Aortic smooth muscle cell (primary cell): ENCODE data around the gene GRIK5. TPM values are rescaled to one million over a fixed set of nuclear protein-coding genes. Genes with fewer than 3 reads are reported as not detected.

Experiments
- total RNA-seq: library from RNA; depleted of rRNA; stranded (reverse); fragments of >200 nt; gene quantifications from 2 replicates; pipeline ENCODE4 v1.2.3, GENCODE V29; 2014

The GRIK5 gene
- total RNA-seq: 3.4 and 5.9 TPM in 2 replicates

GRCh38 chr19:42069619-42070351 is at the start of gene GRIK5:
GRIK5 (minus strand) TSS chr19:42070206; CDS start chr19:42065770, 4,436 bp downstream.

GRCh38 chr19:42075616-42076379 is 5.8 kb upstream of the GRIK5 start, which contains the start of gene ZNF574:
ZNF574 (plus strand) TSS chr19:42076166; CDS start chr19:42078607, 2,441 bp downstream.

GRCh38 chr19:41993612-41994483 is 76.2 kb downstream of the GRIK5 start, which contains the start of gene ATP1A3:
ATP1A3 (minus strand) TSS chr19:41994230; CDS start chr19:41994076, 154 bp downstream.

GRCh38 chr19:41959056-41960053 is 110.7 kb downstream of the GRIK5 start, which contains the start of gene RABAC1:
RABAC1 (minus strand) TSS chr19:41959321; CDS start chr19:41959292, 29 bp downstream.

Other genes with a start within 250 kb of the GRIK5 start
- gene LYPD4, start 225.5 kb downstream of the GRIK5 start, total RNA-seq: not detected in 2 replicates
- not detected in 2 replicates for gene DMRTC2, start 225.2 kb downstream of the GRIK5 start, total RNA-seq
- gene RPS19, start 210.0 kb downstream of the GRIK5 start, total RNA-seq: 1,192 and 1,270 TPM in 2 replicates
- not detected in 2 replicates for gene CD79A, start 192.9 kb downstream of the GRIK5 start, total RNA-seq
- gene ARHGEF1, start 187.0 kb downstream of the GRIK5 start, total RNA-seq: 24.2 and 29.1 TPM in 2 replicates
- gene ERFL, start 141.8 kb downstream of the GRIK5 start, total RNA-seq: 0.06 TPM in 1 of 2 replicates, not detected in the other
- 212 and 252 TPM in 2 replicates for gene RABAC1, start 110.9 kb downstream of the GRIK5 start, total RNA-seq
- gene ATP1A3, start 76.0 kb downstream of the GRIK5 start, total RNA-seq: under 0.01 and 0.25 TPM in 2 replicates
- 7.0 and 10.0 TPM in 2 replicates for gene ZNF574, start 6.0 kb upstream of the GRIK5 start, total RNA-seq
- 0.06 and 0.13 TPM in 2 replicates for gene POU2F2, start 62.2 kb upstream of the GRIK5 start, total RNA-seq
- gene DEDD2, start 147.5 kb upstream of the GRIK5 start, total RNA-seq: 11.2 and 15.5 TPM in 2 replicates
- 7.9 and 10.2 TPM in 2 replicates for gene ZNF526, start 150.1 kb upstream of the GRIK5 start, total RNA-seq
- gene GSK3A, start 172.4 kb upstream of the GRIK5 start, total RNA-seq: 9.2 and 10.0 TPM in 2 replicates
- gene ERF, start 184.9 kb upstream of the GRIK5 start, total RNA-seq: 19.8 and 23.5 TPM in 2 replicates
- 17.2 and 27.5 TPM in 2 replicates for gene CIC, start 199.0 kb upstream of the GRIK5 start, total RNA-seq
- gene PRR19, start 231.9 kb upstream of the GRIK5 start, total RNA-seq: 0.13 and 0.25 TPM in 2 replicates
- 22.5 and 26.4 TPM in 2 replicates for gene PAFAH1B3, start 232.4 kb upstream of the GRIK5 start, total RNA-seq
- gene TMEM145, start 243.1 kb upstream of the GRIK5 start, total RNA-seq: not detected in 2 replicates